Measurements from ENCODE around the gene YBEY.

The YBEY gene

DNA sequence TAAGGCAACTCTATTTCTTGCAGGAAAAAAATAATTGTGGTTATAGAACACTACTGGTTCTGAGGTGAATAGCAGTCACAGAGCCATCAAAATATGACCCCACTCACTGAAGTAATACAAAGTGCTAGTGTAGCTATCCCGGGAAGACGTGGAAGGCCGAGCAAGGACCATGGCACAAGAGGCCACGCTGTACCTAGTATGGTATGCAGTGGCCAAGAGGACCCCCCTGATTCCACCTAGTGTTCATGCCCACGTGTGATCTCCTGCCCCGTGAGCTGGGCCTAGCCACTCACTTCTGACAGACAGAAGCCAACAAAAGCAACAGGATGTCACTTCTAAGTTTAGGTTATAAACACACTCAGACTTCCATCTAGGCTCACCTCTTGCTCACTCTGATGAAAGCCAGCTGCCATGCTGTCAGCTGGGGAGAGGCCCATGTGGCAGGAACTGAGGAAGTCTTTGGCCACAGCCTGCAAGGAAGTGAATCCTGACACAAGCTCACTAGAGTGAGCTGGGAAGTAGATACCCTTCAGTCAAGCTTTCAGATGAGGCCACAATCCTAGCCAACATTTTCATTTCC, 35.9 kb upstream of the YBEY start:
- Histone ChIP-seq H3K4me1 (ENCODE audit: control insufficient read depth, insufficient read depth, low read length) (no peaks in the 10 kb centered on the region), H3K4me3 (ENCODE audit: low read length) (no peak overlapping the region), H3K27ac (ENCODE audit: low read depth, low read length) (no peak overlapping the region), H3K27me3 (ENCODE audit: control insufficient read depth, insufficient read depth, low read length) (no peaks in the 10 kb centered on the region), H3K36me3 (ENCODE audit: control insufficient read depth, insufficient read depth, low read length) (peaks cover 45% of the 10 kb centered on the region), H3K9ac (ENCODE audit: low read length) (no peak overlapping the region)

- Histone ChIP-seq H3K4me1 (ENCODE audit: control insufficient read depth, insufficient read depth, low read length) (no peaks in the 10 kb centered on the region), H3K4me3 (ENCODE audit: low read length) (no peak overlapping the region), H3K36me3 (ENCODE audit: control insufficient read depth, insufficient read depth, low read length) (peaks cover 51% of the 10 kb centered on the region), H3K9ac (ENCODE audit: low read length) (no peak overlapping the region), H3K27me3 (ENCODE audit: control insufficient read depth, insufficient read depth, low read length) (no peaks in the 10 kb centered on the region), H3K27ac (ENCODE audit: low read depth, low read length) (no peak overlapping the region)
Observed at GRCh38 chr21:46252840-46253239, 33.3 kb upstream of the YBEY start.

GRCh38 chr21:46253610-46254124, 32.5 kb upstream of the YBEY start:
- Histone ChIP-seq H3K4me3 (ENCODE audit: low read length) (no peak overlapping the region), H3K4me1 (ENCODE audit: control insufficient read depth, insufficient read depth, low read length) (no peaks in the 10 kb centered on the region), H3K36me3 (ENCODE audit: control insufficient read depth, insufficient read depth, low read length) (peaks cover 59% of the 10 kb centered on the region), H3K27ac (ENCODE audit: low read depth, low read length) (no peak overlapping the region), H3K27me3 (ENCODE audit: control insufficient read depth, insufficient read depth, low read length) (no peaks in the 10 kb centered on the region), H3K9ac (ENCODE audit: low read length) (no peak overlapping the region)

DNA sequence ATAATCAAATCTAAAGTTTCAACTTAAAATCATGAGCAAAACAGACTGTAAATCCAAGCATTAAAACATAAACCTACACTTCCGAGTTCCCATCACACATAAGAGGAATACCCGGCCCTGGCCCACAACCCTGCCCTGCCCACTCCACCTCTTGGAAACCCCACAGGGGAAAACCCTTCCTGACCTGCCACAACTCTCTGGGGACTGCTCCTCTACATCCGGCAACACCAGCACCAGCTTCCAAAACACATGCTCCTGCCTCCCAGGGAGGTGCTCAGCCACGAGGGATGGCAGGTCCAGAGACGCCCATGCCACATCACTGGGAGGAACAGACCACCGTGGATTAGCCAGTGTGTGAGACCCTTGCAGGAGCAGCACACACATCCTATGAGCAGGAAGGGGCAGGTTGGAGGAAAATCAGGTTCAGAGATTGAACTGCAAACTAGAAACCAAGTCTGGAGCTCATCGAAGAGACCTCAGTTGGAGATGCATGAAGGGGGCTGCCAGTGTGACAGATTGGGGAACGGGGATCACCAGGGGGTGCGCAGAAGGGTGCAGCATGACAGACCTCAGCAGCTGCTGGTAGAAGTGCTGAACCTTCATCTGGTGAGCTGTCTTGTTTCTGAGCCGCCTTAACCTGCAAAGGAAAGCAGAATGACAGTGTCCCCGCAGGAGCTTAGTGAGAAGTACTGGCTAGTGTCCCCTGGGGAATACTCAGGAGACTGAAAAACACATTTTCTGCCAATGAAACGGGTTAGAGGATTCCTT, 31.8 kb upstream of the YBEY start:
- H3K27ac ChIP-seq (ENCODE audit: low read depth, low read length) = no peak overlapping the region
- H3K27me3 ChIP-seq (ENCODE audit: control insufficient read depth, insufficient read depth, low read length) = no peaks in the 10 kb centered on the region
- no peak overlapping the region for H3K9ac ChIP-seq (ENCODE audit: low read length)
- H3K4me1 ChIP-seq (ENCODE audit: control insufficient read depth, insufficient read depth, low read length) = no peaks in the 10 kb centered on the region
- peaks cover 64% of the 10 kb centered on the region for H3K36me3 ChIP-seq (ENCODE audit: control insufficient read depth, insufficient read depth, low read length)
- no peak overlapping the region for H3K4me3 ChIP-seq (ENCODE audit: low read length)

GRCh38 chr21:46255166-46255565, 31.0 kb upstream of the YBEY start:
- Histone ChIP-seq H3K9ac (ENCODE audit: low read length) (no peak overlapping the region), H3K4me3 (ENCODE audit: low read length) (no peak overlapping the region), H3K36me3 (ENCODE audit: control insufficient read depth, insufficient read depth, low read length) (peaks cover 59% of the 10 kb centered on the region), H3K27me3 (ENCODE audit: control insufficient read depth, insufficient read depth, low read length) (no peaks in the 10 kb centered on the region), H3K27ac (ENCODE audit: low read depth, low read length) (no peak overlapping the region), H3K4me1 (ENCODE audit: control insufficient read depth, insufficient read depth, low read length) (no peaks in the 10 kb centered on the region)

- Histone ChIP-seq H3K4me1 (ENCODE audit: control insufficient read depth, insufficient read depth, low read length) (no peaks in the 10 kb centered on the region), H3K27ac (ENCODE audit: low read depth, low read length) (no peak overlapping the region), H3K9ac (ENCODE audit: low read length) (no peak overlapping the region), H3K36me3 (ENCODE audit: control insufficient read depth, insufficient read depth, low read length) (peaks cover 57% of the 10 kb centered on the region), H3K4me3 (ENCODE audit: low read length) (no peak overlapping the region), H3K27me3 (ENCODE audit: control insufficient read depth, insufficient read depth, low read length) (no peaks in the 10 kb centered on the region)
Observed at GRCh38 chr21:46255758-46256337, 30.3 kb upstream of the YBEY start.

GRCh38 chr21:46256501-46256994, 29.6 kb upstream of the YBEY start:
- Histone ChIP-seq H3K4me3 (ENCODE audit: low read length) (no peak overlapping the region), H3K36me3 (ENCODE audit: control insufficient read depth, insufficient read depth, low read length) (peaks cover 62% of the 10 kb centered on the region), H3K4me1 (ENCODE audit: control insufficient read depth, insufficient read depth, low read length) (no peaks in the 10 kb centered on the region), H3K27ac (ENCODE audit: low read depth, low read length) (no peak overlapping the region), H3K9ac (ENCODE audit: low read length) (no peak overlapping the region), H3K27me3 (ENCODE audit: control insufficient read depth, insufficient read depth, low read length) (no peaks in the 10 kb centered on the region)

GRCh38 chr21:46264046-46264689, 22.0 kb upstream of the YBEY start:
- H3K4me3 ChIP-seq (ENCODE audit: low read length) = no peak overlapping the region
- no peaks in the 10 kb centered on the region for H3K27me3 ChIP-seq (ENCODE audit: control insufficient read depth, insufficient read depth, low read length)
- H3K27ac ChIP-seq (ENCODE audit: low read depth, low read length) = no peak overlapping the region
- H3K36me3 ChIP-seq (ENCODE audit: control insufficient read depth, insufficient read depth, low read length) = peaks cover 48% of the 10 kb centered on the region
- H3K9ac ChIP-seq (ENCODE audit: low read length) = no peak overlapping the region
- H3K4me1 ChIP-seq (ENCODE audit: control insufficient read depth, insufficient read depth, low read length) = no peaks in the 10 kb centered on the region

DNA sequence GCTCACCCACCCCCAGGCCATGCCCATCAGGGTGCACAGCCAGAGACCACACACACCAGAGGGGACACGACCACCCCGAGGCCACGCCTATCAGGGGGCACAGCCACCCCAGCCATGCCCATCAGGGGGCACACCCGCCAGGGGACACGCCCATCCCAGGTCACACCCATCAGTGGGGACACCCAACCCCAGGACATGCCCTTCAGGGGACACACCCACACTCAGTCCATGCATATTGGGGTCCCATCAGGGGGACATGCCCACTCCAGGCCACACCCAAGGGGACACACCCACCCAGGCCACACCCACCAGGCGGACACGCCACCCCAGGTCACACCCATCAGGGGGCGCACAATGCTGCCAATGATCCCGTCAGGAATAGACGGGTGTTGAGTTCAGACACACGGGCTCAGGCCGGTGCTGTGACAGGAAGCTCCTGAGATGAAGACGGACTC, 21.4 kb upstream of the YBEY start:
- Histone ChIP-seq H3K9ac (ENCODE audit: low read length) (no peak overlapping the region), H3K4me3 (ENCODE audit: low read length) (no peak overlapping the region), H3K27me3 (ENCODE audit: control insufficient read depth, insufficient read depth, low read length) (no peaks in the 10 kb centered on the region), H3K4me1 (ENCODE audit: control insufficient read depth, insufficient read depth, low read length) (no peaks in the 10 kb centered on the region), H3K36me3 (ENCODE audit: control insufficient read depth, insufficient read depth, low read length) (peaks cover 52% of the 10 kb centered on the region), H3K27ac (ENCODE audit: low read depth, low read length) (no peak overlapping the region)

- Histone ChIP-seq H3K27me3 (ENCODE audit: control insufficient read depth, insufficient read depth, low read length) (no peaks in the 10 kb centered on the region), H3K27ac (ENCODE audit: low read depth, low read length) (no peak overlapping the region), H3K36me3 (ENCODE audit: control insufficient read depth, insufficient read depth, low read length) (peaks cover 47% of the 10 kb centered on the region), H3K9ac (ENCODE audit: low read length) (no peak overlapping the region), H3K4me1 (ENCODE audit: control insufficient read depth, insufficient read depth, low read length) (no peaks in the 10 kb centered on the region), H3K4me3 (ENCODE audit: low read length) (no peak overlapping the region)
Observed at GRCh38 chr21:46265736-46266525, 20.2 kb upstream of the YBEY start.

- H3K9ac ChIP-seq (ENCODE audit: low read length) = no peak overlapping the region
- peaks cover 45% of the 10 kb centered on the region for H3K36me3 ChIP-seq (ENCODE audit: control insufficient read depth, insufficient read depth, low read length)
- no peaks in the 10 kb centered on the region for H3K27me3 ChIP-seq (ENCODE audit: control insufficient read depth, insufficient read depth, low read length)
- no peaks in the 10 kb centered on the region for H3K4me1 ChIP-seq (ENCODE audit: control insufficient read depth, insufficient read depth, low read length)
- H3K4me3 ChIP-seq (ENCODE audit: low read length) = no peak overlapping the region
- H3K27ac ChIP-seq (ENCODE audit: low read depth, low read length) = no peak overlapping the region
Observed at GRCh38 chr21:46266946-46267345, 19.2 kb upstream of the YBEY start.

DNA sequence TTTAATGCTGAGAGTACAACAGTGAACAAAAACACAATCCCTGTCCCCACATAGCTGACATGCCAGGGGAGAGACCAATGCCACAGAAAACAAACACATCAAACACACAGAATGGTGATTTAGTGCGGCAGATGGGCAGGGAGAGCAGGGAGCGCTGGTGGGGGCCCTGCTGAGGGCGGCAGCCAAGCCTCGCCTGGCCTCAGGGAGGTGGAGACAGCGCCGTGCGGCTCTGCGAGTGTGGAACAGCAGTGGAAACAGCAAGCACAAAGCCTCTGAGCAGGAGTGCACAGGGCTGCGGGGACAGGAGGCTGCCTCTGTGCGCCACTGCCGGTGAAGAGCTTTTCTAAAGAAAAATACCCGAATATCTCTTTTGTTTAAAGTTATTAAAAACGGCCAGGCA, 17.8 kb upstream of the YBEY start:
- Histone ChIP-seq H3K36me3 (ENCODE audit: control insufficient read depth, insufficient read depth, low read length) (peaks cover 53% of the 10 kb centered on the region), H3K27me3 (ENCODE audit: control insufficient read depth, insufficient read depth, low read length) (no peaks in the 10 kb centered on the region), H3K27ac (ENCODE audit: low read depth, low read length) (no peak overlapping the region), H3K4me1 (ENCODE audit: control insufficient read depth, insufficient read depth, low read length) (no peaks in the 10 kb centered on the region), H3K4me3 (ENCODE audit: low read length) (no peak overlapping the region), H3K9ac (ENCODE audit: low read length) (no peak overlapping the region)
